H1 (cell line): ENCODE results near the gene LCA5L. TPM values are rescaled to one million over a fixed set of nuclear protein-coding genes. Genes with fewer than 3 reads are reported as not detected.

ENCODE experiments used
- CEBPB ChIP-seq: IDR thresholded peaks from 2 replicates; pipeline ENCODE4 v1.6.1; 2012; ENCODE audit warnings: low read depth, low read length
- RAD21 ChIP-seq, 2 experiments: IDR thresholded peaks in 1 of 2; conservative IDR thresholded peaks in 1 of 2; 2 replicates each; pipeline ENCODE4 v1.6.1; 2011; ENCODE audit warnings: low read depth in 2 of 2, low read length in 2 of 2, improper control_type of control experiment in 1 of 2, inconsistent platforms in 1 of 2, mild to moderate bottlenecking in 1 of 2, moderate library complexity in 1 of 2
- polyA plus RNA-seq, 7 experiments: library from polyadenylated mRNA; depleted of rRNA in 3 of 7; stranded (reverse) in 5 of 7; unstranded in 2 of 7; fragments of >200 nt in 5 of 7; fragments of 200-250 nt in 2 of 7; gene quantifications; 1 replicate in 5 of 7; 2 replicates in 1 of 7; 4 replicates in 1 of 7; pipeline versions ENCODE4 v1.2.1 to v1.2.3, GENCODE V29; 2011 to 2013; ENCODE audit warnings: missing spikeins in 2 of 7, mixed read lengths in 2 of 7
- total RNA-seq: library from RNA; stranded (reverse); fragmentation: NEBNext Ultra II Directional; extraction: Animal tissue kit (Norgen Biotek cat#: 25700); gene quantifications from 2 replicates; pipeline ENCODE4 v1.2.1, GENCODE V29; 2021

Gene LCA5L
- total and polyA plus RNA-seq, 2 of the 8 experiments (the other 6 are each of a cell fraction or from before 2014, with no cell fraction given) = 0.11 to 0.84 TPM

DNA sequence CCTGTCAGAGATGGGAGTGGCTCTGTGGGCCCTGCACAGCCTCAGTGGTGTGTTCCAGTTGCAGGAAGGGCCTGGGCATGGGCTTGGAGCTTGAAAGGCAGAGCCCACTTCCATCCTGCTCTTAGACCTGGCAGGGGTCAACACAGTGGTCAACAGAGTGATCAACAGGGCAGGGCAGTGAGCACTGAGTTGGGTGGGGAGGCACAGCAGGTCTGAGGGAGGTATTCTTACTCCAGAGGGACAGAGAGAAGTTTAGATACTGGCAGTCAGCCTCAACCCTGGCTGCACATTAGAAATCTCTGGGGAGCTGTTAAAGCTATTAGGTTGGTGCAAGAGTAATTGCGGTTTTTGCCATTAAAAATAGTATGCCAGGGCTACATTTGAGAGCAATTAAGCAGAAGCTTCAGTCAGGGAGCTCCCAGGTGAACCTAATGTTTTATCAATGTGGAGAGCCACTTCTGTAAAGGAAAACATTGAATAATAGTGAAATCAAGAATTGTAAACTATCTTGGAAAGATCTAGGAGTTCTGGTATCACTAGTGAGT is 43.9 kb upstream of the LCA5L start (continued):
- TF ChIP-seq RAD21 (IDR thresholded peaks at IDR 0.05 in 1 of 2, conservative IDR thresholded peaks at IDR 0.05 in 1 of 2; ENCODE audit: low read depth in 2 of 2, low read length in 2 of 2) (no peak), CEBPB (no peak)
